ENCODE data around the gene CRIM1.

Gene CRIM1

DNA sequence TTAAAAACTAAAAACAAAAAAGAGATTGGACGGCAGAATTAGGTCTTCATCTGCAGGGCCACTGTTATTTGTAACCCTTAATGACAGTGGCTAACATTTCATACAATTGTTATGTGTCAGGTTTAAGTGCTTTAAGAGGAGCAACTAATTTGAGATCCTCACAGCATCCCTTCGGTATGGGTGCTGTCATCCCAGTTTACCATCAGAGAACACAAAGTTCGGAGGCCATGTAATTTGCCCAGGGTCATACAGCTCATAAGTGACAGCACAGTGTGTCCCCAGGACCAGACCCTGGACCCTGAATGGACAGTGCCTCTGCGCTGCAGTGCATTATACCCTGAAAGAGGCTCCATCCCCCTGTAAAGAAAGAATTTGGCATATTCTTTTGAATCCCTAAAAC, 127.7 kb downstream of the CRIM1 start:
- no peak overlapping the region for H3K27ac ChIP-seq
- TF ChIP-seq, protein P1, sequence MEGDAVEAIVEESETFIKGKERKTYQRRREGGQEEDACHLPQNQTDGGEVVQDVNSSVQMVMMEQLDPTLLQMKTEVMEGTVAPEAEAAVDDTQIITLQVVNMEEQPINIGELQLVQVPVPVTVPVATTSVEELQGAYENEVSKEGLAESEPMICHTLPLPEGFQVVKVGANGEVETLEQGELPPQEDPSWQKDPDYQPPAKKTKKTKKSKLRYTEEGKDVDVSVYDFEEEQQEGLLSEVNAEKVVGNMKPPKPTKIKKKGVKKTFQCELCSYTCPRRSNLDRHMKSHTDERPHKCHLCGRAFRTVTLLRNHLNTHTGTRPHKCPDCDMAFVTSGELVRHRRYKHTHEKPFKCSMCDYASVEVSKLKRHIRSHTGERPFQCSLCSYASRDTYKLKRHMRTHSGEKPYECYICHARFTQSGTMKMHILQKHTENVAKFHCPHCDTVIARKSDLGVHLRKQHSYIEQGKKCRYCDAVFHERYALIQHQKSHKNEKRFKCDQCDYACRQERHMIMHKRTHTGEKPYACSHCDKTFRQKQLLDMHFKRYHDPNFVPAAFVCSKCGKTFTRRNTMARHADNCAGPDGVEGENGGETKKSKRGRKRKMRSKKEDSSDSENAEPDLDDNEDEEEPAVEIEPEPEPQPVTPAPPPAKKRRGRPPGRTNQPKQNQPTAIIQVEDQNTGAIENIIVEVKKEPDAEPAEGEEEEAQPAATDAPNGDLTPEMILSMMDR (IDR thresholded peaks at IDR 0.05; ENCODE audit: low read depth, low read length): no peak
- H3K4me3 ChIP-seq (ENCODE audit: low read depth, low read length): no peak overlapping the region
- no peak for DNase-seq
- no peaks in the 10 kb centered on the region for H3K9me3 ChIP-seq (ENCODE audit: severe bottlenecking)
- H3K36me3 ChIP-seq: no peaks in the 10 kb centered on the region
- no peaks in the 10 kb centered on the region for H3K27me3 ChIP-seq (ENCODE audit: insufficient read depth, low read depth, severe bottlenecking)

DNA sequence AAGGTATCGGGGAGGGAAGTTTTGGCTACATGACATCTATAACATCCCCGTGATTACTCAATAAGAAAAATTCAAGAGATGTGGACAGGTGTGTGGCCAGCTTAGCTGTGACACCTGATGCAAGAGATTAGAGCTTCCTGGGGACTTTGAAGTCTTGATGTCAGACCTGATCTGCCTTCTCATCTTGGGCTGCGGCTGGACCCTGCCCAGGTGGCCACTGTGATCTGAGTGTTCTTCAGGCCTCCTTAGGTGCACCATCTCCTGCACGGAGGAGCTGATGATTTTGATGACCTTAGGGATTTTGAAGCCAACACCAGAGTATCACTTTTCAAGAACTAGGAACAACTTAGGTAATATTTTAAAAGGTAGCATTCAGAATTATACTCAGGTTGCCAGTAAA, 128.9 kb downstream of the CRIM1 start:
- H3K36me3 ChIP-seq: no peaks in the 10 kb centered on the region
- DNase-seq: no peak
- no peak overlapping the region for H3K27ac ChIP-seq
- no peaks in the 10 kb centered on the region for H3K27me3 ChIP-seq (ENCODE audit: insufficient read depth, low read depth, severe bottlenecking)
- H3K9me3 ChIP-seq (ENCODE audit: severe bottlenecking): no peaks in the 10 kb centered on the region
- TF ChIP-seq, protein P1 (IDR thresholded peaks at IDR 0.05; ENCODE audit: low read depth, low read length): no peak
- H3K4me3 ChIP-seq (ENCODE audit: low read depth, low read length): no peak overlapping the region

DNA sequence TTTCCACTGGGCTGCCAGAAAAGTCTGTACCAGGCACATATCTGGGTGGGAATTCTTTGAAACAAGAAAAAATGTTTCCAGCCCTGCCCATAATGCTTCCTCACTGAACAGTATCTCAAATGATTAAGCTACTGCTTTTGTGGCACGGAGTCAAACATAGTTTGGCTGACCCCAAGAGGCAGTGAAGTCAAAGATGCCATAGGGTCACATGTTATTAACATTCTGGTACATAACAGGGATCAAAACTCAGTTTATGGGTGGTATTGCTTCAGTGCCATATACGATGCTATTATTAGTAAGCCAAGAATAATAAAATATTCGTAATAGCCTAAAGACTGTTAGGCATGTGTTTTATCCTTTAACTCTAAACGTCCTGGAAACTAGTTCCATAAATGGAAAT, 129.9 kb downstream of the CRIM1 start:
- Histone ChIP-seq H3K27me3 (ENCODE audit: insufficient read depth, low read depth, severe bottlenecking) (no peaks in the 10 kb centered on the region), H3K36me3 (no peaks in the 10 kb centered on the region), H3K27ac (no peak overlapping the region), H3K4me3 (ENCODE audit: low read depth, low read length) (no peak overlapping the region), H3K9me3 (ENCODE audit: severe bottlenecking) (no peaks in the 10 kb centered on the region)
- TF ChIP-seq, protein P1 (IDR thresholded peaks at IDR 0.05; ENCODE audit: low read depth, low read length): no peak
- no peak for DNase-seq

DNA sequence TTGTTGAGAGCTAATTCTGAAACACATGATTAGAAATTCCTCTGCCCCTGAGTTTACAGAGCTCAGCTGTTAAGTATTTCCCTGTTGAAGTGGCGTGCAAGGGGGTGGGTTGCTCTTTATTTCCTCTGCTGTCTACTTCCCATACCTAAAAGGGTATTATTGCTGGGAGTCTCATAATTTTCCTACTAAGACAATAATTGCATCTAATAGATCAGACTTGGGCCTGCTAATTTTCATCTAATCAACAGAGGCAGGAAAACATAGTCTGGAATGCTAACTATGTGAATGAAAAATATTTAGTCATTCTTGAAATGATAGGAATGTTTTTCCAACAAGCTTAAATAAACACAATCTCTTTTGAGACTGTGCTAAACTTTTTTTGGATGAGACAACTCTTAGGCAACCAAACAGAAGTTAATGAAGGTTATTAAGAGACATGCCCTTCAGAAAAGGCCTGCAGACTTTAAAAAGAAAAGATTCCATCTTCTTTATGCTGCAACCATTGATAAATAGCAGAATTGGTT, 131.0 kb downstream of the CRIM1 start:
- Histone ChIP-seq H3K36me3 (no peaks in the 10 kb centered on the region), H3K27ac (no peak overlapping the region), H3K9me3 (ENCODE audit: severe bottlenecking) (no peaks in the 10 kb centered on the region), H3K27me3 (ENCODE audit: insufficient read depth, low read depth, severe bottlenecking) (no peaks in the 10 kb centered on the region), H3K4me3 (ENCODE audit: low read depth, low read length) (no peak overlapping the region)
- no peak for DNase-seq
- TF ChIP-seq, protein P1 (IDR thresholded peaks at IDR 0.05; ENCODE audit: low read depth, low read length): no peak

DNA sequence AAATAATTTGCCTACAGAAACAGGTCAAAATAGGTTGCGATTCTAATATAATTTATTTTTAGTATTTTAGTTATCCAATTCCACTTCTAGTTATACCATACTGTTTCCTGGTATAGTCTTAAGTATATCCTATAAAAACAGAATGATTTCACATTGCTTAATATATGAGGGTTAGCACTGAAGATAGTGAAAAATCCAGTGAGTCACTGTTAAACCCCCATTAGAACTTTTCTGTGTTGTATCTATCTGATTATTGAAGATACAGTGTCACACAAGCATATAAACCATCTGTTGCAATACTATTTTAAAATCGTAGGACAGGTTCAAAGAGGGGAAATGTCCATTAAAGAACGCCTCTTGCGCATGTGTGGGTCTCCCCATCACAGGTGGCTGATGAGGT, 132.4 kb downstream of the CRIM1 start:
- DNase-seq: no peak
- TF ChIP-seq, protein P1 (IDR thresholded peaks at IDR 0.05; ENCODE audit: low read depth, low read length): no peak
- H3K36me3 ChIP-seq: no peaks in the 10 kb centered on the region
- H3K27me3 ChIP-seq (ENCODE audit: insufficient read depth, low read depth, severe bottlenecking): no peaks in the 10 kb centered on the region
- H3K27ac ChIP-seq: no peak overlapping the region
- no peak overlapping the region for H3K4me3 ChIP-seq (ENCODE audit: low read depth, low read length)
- H3K9me3 ChIP-seq (ENCODE audit: severe bottlenecking): no peaks in the 10 kb centered on the region

DNA sequence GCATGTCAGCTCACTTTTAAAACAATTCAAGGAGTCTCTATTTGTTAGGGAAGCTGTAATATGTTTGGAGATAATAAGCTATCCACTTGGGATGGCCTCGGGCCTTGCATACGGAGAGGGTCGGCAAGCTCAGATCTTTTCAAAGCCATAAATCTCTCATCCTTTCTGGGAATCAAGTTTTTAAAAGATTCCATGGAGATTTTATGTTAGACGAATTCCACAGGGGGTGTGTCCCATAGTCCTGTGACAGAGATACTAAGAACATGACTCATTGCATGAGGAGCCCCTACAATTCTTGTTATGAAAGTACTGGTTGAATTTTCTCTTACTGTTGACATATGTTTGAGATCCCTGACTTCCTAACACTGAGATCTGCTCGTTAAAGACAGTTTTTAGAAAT, 133.7 kb downstream of the CRIM1 start:
- TF ChIP-seq, protein P1 (IDR thresholded peaks at IDR 0.05; ENCODE audit: low read depth, low read length): no peak

More for the DNA sequence above, 133.7 kb downstream of the CRIM1 start:
- no peak overlapping the region for H3K4me3 ChIP-seq (ENCODE audit: low read depth, low read length)
- H3K36me3 ChIP-seq: no peaks in the 10 kb centered on the region
- no peak overlapping the region for H3K27ac ChIP-seq
- H3K9me3 ChIP-seq (ENCODE audit: severe bottlenecking): no peaks in the 10 kb centered on the region
- H3K27me3 ChIP-seq (ENCODE audit: insufficient read depth, low read depth, severe bottlenecking): no peaks in the 10 kb centered on the region
- no peak for DNase-seq
